Measurements from ENCODE around the gene CCL2.

The CCL2 gene

GRCh38 chr17:34252444-34253138, 2.5 kb upstream of the CCL2 start:
- TF ChIP-seq CTCF (IDR thresholded peaks at IDR 0.05; ENCODE audit: control insufficient read depth, extremely low read depth, insufficient read depth) = no peak
- no peak for DNase-seq (ENCODE audit: low read depth)
- H3K4me3 ChIP-seq (ENCODE audit: low read depth, low read length) = no peak overlapping the region

GRCh38 chr17:34253139-34253525, 2.0 kb upstream of the CCL2 start:
- DNase-seq (ENCODE audit: low read depth) = no peak
- no peak for TF ChIP-seq CTCF (IDR thresholded peaks at IDR 0.05; ENCODE audit: control insufficient read depth, extremely low read depth, insufficient read depth)
- H3K4me3 ChIP-seq (ENCODE audit: low read depth, low read length) = no peak overlapping the region

GRCh38 chr17:34254146-34254545, 939 bp upstream of the CCL2 start:
- no peak for TF ChIP-seq CTCF (IDR thresholded peaks at IDR 0.05; ENCODE audit: control insufficient read depth, extremely low read depth, insufficient read depth)
- DNase-seq (ENCODE audit: low read depth) = no peak
- H3K4me3 ChIP-seq (ENCODE audit: low read depth, low read length) = no peak overlapping the region

- DNase-seq (ENCODE audit: low read depth) = no peak
- no peak for TF ChIP-seq CTCF (IDR thresholded peaks at IDR 0.05; ENCODE audit: control insufficient read depth, extremely low read depth, insufficient read depth)
- no peak overlapping the region for H3K4me3 ChIP-seq (ENCODE audit: low read depth, low read length)
Measured at GRCh38 chr17:34255381-34255732, 272 bp downstream of the CCL2 start.

- no peak overlapping the region for H3K4me3 ChIP-seq (ENCODE audit: low read depth, low read length)
- DNase-seq (ENCODE audit: low read depth) = no peak
- TF ChIP-seq CTCF (IDR thresholded peaks at IDR 0.05; ENCODE audit: control insufficient read depth, extremely low read depth, insufficient read depth) = no peak
Measured at GRCh38 chr17:34255841-34256240, 756 bp downstream of the CCL2 start.

- no peak for TF ChIP-seq CTCF (IDR thresholded peaks at IDR 0.05; ENCODE audit: control insufficient read depth, extremely low read depth, insufficient read depth)
- DNase-seq (ENCODE audit: low read depth) = no peak
- H3K4me3 ChIP-seq (ENCODE audit: low read depth, low read length) = no peak overlapping the region
Measured at GRCh38 chr17:34257299-34257985, 2.4 kb downstream of the CCL2 start.

GRCh38 chr17:34257986-34258326, 2.9 kb downstream of the CCL2 start:
- DNase-seq (ENCODE audit: low read depth) = no peak
- H3K4me3 ChIP-seq (ENCODE audit: low read depth, low read length) = no peak overlapping the region
- no peak for TF ChIP-seq CTCF (IDR thresholded peaks at IDR 0.05; ENCODE audit: control insufficient read depth, extremely low read depth, insufficient read depth)
